Measurements from ENCODE around the gene IGFL4. TPM values are rescaled to one million over a fixed set of nuclear protein-coding genes. Genes with fewer than 3 reads are reported as not detected.

The IGFL4 gene
- polyA plus RNA-seq, 1 experiment = not detected

DNA sequence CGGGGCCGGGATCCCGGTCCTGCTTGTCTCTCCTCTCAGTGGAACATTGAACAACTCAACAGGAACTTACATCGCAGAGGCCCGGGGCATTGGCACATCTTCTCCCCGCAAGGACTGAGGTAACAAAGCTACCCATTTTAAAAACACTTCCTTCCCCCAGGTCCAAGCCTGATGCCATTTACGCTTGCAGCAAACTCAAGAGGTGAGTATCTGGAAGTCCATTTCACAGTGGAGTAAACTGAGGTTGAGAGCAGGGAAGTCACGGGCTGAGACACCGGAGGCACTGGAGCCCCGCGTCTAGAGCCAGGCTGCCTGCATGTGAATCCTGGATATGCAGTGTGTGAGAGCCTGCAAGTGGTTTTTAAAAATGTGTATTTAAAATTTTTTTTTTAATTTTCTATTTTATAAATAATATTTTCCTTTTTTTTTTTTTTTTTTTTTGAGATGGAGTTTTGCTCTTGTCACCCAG lies 17.5 kb downstream of the IGFL4 start:
- no peaks in the 10 kb centered on the region; the same call in 1 of the 2 replicates for H3K9me3 ChIP-seq (ENCODE audit: control insufficient read depth, insufficient read depth, low read length)
- no peak overlapping the region for H3K27ac ChIP-seq (ENCODE audit: low read depth, low read length)
- peaks cover 23% of the 10 kb centered on the region for H3K27me3 ChIP-seq (ENCODE audit: control insufficient read depth, insufficient read depth, low read length)
- no peak for DNase-seq (ENCODE audit: low read depth, low spot score)
- CTCF ChIA-PET = interaction anchor here (0.7 kb wide), 1 partner anchor 94 kb away, joined by 4 read pairs; no protein-coding TSS in a partner anchor
- POLR2A ChIA-PET = no interaction called here
- no peak for TF ChIP-seq CTCF (IDR thresholded peaks at IDR 0.05; ENCODE audit: low read depth, low read length)
- H3K4me3 ChIP-seq (ENCODE audit: low read depth, low read length) = no peak overlapping the region

DNA sequence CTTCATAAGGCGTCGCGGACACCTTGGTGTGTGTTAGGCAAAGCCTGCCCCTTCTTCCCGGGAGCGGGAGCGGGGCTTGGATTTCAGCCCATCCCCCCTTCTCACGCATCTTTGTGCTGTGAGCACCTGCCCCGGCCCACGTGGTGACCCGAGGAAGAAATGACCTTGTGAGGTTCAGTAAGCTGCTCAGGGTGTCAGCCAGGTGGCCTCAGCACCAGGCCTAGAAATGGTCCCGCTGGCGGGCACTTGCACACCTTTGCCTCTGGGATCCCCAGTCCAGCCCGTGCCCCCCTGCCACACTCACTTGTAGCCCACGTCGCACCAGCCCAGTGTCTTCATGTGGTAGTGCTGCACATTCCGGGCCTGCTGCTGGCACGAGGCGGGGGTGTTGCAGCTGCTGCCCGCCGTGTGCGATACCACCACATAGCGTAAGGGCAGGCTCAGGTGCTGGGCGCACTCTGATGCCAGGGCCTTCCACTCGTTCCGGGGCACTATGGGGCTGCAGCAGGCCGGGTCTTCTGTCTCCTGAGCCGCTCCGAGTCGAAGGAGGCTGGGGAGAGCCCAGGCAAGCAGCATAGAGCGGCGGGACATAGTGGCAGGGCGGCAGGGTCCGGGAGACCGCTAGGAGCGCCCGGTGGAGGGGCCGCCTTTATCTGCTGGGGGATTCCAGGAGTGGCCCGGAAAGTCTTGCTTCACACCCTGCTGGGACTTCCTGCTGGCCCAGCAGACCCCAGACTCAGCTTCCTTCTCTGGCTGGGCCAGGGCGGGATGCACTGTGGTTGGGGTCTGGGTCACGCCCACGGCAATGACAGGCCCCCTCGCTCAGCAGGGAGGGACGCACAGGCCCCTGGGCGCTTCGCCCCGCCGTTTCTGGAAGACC lies 18.1 kb downstream of the IGFL4 start, which contains the start of gene PGLYRP1:
PGLYRP1 (minus strand) TSS at position 623 of the 880 bp plus-strand sequence; CDS start at position 591, 32 bp downstream.
- Histone ChIP-seq H3K27ac (ENCODE audit: low read depth, low read length) (no peak within 1 kb of the TSS), H3K9me3 (ENCODE audit: control insufficient read depth, insufficient read depth, low read length) (no peaks in the 10 kb centered on the region; the same call in 1 of the 2 replicates), H3K27me3 (ENCODE audit: control insufficient read depth, insufficient read depth, low read length) (peaks cover 23% of the 10 kb centered on the region), H3K4me3 (ENCODE audit: low read depth, low read length) (no peak within 1 kb of the TSS)
- CTCF ChIA-PET = no interaction called here
- no peak for TF ChIP-seq CTCF (IDR thresholded peaks at IDR 0.05; ENCODE audit: low read depth, low read length)
- no peak for DNase-seq (ENCODE audit: low read depth, low spot score)
- POLR2A ChIA-PET = no interaction called here

DNA sequence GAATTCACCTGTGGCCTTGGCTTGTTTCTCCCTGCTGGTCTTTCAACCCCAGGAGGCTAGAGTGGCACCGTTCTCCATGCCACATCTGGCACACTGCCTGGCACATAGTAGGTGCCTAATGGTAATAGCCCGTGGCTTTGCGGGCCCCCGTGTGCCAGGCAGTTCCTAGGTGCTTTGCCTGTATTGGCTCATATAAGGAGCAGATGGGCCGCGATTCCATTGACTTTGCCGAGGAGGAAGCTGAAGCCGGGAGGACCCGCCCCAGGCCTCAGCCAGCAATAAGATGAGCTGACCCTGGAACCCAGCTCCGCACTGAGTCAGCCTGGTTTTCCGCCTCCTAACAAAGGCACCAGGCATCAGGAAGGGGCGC lies 18.8 kb downstream of the IGFL4 start:
- no peak for TF ChIP-seq CTCF (IDR thresholded peaks at IDR 0.05; ENCODE audit: low read depth, low read length)
- no peak for DNase-seq (ENCODE audit: low read depth, low spot score)
- ChIA-PET POLR2A (no interaction called here), CTCF (no interaction called here)
- H3K27me3 ChIP-seq (ENCODE audit: control insufficient read depth, insufficient read depth, low read length) = peaks cover 23% of the 10 kb centered on the region
- no peaks in the 10 kb centered on the region; the same call in 1 of the 2 replicates for H3K9me3 ChIP-seq (ENCODE audit: control insufficient read depth, insufficient read depth, low read length)
- no peak overlapping the region for H3K27ac ChIP-seq (ENCODE audit: low read depth, low read length)
- no peak overlapping the region for H3K4me3 ChIP-seq (ENCODE audit: low read depth, low read length)

DNA sequence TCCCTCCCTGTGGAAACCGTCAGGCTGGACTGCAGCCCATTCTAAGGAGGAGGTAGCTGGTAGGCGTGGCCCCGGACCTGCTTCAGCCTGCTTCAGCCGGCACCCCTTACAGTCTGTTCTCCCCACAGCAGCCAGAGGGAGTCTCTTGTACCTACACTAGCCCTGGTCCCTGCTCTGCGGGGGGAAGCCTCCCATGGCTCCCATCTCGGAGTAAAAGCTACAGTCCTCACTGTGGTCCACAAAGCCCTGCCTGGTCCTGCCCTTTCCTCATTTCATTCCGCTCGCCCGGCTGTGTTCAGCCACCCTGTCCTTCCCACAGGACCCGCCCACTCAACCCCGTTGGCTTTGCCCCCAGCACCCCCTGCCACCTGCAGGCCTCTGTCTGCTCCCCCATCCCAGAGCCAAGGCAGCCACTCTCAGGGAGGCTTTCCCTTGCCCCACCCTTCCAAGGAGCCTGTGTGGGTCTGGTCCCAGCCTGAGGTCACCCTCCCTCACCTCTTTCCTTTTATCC lies 19.2 kb downstream of the IGFL4 start:
- Histone ChIP-seq H3K27ac (ENCODE audit: low read depth, low read length) (no peak overlapping the region), H3K9me3 (ENCODE audit: control insufficient read depth, insufficient read depth, low read length) (no peaks in the 10 kb centered on the region; the same call in 1 of the 2 replicates), H3K4me3 (ENCODE audit: low read depth, low read length) (no peak overlapping the region), H3K27me3 (ENCODE audit: control insufficient read depth, insufficient read depth, low read length) (peaks cover 24% of the 10 kb centered on the region)
- POLR2A ChIA-PET = no interaction called here
- DNase-seq (ENCODE audit: low read depth, low spot score) = no peak
- TF ChIP-seq CTCF (IDR thresholded peaks at IDR 0.05; ENCODE audit: low read depth, low read length) = no peak
- CTCF ChIA-PET = interaction anchor here (1.3 kb wide), 1 partner anchor 55 kb away, joined by 4 read pairs; no protein-coding TSS in a partner anchor

GRCh38 chr19:46020819-46021125 lies 20.0 kb downstream of the IGFL4 start:
- DNase-seq (ENCODE audit: low read depth, low spot score) = no peak
- POLR2A ChIA-PET = interaction anchor here (0.9 kb wide), 1 partner anchor 26 kb away, joined by 3 read pairs; the partner anchor contains the start of gene CCDC61
- no peak overlapping the region for H3K27ac ChIP-seq (ENCODE audit: low read depth, low read length)
- H3K9me3 ChIP-seq (ENCODE audit: control insufficient read depth, insufficient read depth, low read length) = no peaks in the 10 kb centered on the region; the same call in 1 of the 2 replicates
- H3K27me3 ChIP-seq (ENCODE audit: control insufficient read depth, insufficient read depth, low read length) = peaks cover 25% of the 10 kb centered on the region
- no peak overlapping the region for H3K4me3 ChIP-seq (ENCODE audit: low read depth, low read length)
- CTCF ChIA-PET = interaction anchor here (1.3 kb wide), 1 partner anchor 56 kb away, joined by 4 read pairs; no protein-coding TSS in a partner anchor
- no peak for TF ChIP-seq CTCF (IDR thresholded peaks at IDR 0.05; ENCODE audit: low read depth, low read length)

All from AG04450 (cell line).